HG03066 (cell line): ENCODE results near the gene LRSAM1.
"Not testable (repeated sequence)": the region's sequence is repeated elsewhere in the genome, so short reads cannot be mapped to it uniquely, and the experiment has no call there.

Source experiments
- ATAC-seq: cut with Tn5 transposase; IDR thresholded peaks from one replicate; pipeline ENCODE4 v1.9.1; 2021; ENCODE audit warnings: low read depth; ENCODE audit not compliant: unreplicated experiment

The LRSAM1 gene

DNA sequence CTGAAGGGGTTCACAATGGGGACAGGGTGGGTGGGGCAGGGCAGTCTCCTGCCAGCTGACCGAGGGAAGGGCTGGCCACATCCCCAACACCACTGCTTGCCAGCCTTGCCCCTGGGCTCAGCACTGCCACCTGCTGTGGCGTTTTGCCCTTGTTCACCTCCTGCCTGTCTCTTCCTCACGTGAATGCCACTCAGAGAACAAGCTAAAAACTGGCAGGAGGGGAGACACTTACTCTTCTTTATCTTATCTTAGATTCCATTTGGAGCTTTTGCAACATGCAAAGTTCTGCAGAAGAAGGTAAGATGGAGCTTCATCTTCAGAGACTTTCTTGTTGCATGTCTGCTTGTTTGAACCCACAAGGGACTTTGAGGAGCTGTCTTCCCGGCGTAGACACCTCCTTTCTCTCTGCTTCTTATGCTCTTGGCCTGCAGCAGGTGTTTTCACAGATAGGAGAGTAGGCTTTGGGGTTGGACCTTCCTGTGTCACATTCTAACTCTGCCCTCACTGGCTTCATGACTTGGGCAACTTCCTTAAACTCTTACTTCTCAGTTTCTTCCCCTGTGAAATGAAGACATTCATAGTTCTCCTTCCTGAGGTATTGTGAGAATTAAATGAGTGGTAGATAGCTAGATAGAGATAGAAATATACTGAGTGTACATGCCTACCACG lies 4.1 kb downstream of the LRSAM1 start:
- no peak for ATAC-seq

DNA sequence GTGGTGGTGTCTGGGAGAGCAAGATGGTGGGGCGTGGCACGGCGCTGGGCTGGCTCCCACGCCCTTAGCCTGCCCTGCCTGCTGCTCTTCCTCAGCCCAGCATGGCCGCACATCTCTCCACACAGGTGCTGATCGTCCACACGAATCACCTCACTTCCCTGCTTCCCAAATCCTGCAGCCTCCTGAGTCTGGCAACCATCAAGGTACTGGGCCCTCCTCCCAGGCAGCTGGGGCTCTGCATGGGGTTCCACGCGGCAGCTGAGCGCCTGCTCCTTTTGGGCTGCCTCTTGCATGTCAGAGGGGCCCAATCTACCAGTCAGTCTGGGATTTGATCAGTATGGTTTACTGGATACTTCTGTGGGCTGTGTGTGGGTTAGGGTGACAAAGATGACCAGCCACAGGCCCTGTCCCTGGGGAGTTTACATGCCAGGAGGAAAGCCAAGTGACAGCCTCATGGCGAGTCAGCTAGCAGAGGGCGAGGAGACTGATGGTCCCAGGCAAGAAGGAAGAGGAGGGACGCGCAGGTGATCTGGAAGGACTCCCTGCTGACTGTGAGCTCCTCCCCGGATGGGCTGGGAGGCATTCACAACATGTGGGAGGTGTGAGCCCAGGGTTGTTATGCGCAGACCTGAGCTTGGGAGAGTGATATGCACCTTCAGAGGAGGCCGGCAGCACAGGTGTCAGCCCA lies 6.0 kb downstream of the LRSAM1 start:
- no peak for ATAC-seq

DNA sequence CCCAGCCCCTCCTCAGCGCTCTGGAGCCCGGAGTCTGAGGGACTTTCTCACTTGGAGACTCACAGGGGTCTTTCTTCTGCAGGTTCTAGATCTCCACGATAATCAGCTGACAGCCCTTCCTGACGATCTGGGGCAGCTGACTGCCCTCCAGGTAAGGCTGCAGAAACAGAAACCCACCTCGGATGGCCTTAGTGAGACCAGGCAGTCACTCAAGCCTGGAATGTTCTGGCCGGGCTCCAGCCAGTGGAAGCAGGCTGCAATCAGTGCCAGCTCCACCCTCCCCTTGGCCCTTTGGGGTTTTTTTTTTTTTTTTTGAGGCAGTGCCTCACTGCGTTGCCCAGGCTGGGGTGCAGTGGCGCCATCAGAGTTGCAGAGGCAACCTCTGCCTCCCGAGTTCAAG lies 7.6 kb downstream of the LRSAM1 start:
- no peak for ATAC-seq

DNA sequence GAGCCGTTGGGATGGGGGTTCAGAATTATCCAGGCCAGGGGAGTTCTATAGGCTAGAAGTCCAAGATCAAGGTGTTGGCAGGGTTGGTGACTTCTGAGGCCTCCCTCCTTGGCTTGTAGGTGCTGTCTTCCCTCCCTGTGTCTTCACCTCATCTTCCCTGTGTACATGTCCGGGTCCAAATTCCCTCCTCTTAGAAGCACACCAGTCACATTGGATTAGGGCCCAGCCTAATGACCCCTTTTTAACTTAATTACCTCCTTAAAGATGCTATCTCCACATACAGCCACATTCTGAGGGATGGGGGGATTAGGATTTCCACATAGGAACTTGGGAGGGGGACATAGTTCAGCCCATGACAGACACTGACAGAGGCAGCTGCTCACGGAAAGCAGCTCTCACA lies 12.1 kb downstream of the LRSAM1 start:
- ATAC-seq = no peak

DNA sequence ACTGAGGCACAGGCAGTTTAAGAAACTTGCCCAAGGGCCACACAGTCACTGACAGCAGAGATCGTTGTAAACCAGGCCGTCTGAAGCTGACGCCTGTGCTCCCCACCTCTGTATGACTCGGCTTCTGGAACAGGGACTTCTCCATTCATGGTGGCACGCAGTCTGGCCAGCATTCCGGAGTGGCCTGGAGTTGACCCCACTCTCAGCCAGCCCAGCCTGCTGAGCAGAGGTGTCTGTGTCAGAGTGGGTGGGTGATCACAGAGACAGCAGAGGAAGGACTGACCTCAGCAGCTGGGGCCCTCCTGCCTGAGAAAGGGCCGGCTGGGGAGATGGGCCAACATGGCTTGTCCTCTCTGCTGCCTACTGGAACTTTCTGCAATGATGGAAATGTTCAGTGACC lies 12.6 kb downstream of the LRSAM1 start:
- ATAC-seq = no peak

DNA sequence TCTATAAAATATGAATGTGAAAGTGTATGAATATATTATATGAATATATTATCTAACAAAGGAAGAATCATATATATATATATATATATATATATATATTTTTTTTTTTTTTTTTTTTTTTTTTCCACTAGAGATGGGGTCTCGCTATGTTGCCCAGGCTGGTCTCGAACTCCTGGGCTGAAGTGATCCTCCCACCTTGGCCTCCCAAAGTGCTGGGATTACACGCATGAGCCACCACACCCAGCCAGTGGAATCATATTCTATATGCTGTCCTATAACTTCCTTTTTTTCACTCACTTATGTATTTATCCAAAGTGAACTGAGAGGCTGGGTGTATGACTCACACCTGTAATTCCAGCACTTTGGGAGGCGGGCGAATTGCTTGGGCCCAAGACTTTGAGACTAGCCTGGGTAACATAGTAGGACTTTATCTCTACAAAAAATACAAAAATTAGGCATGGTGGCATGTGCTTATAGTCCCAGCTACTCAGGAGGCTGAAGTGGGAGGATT lies 15.2 kb downstream of the LRSAM1 start:
- not testable (repeated sequence) for ATAC-seq

DNA sequence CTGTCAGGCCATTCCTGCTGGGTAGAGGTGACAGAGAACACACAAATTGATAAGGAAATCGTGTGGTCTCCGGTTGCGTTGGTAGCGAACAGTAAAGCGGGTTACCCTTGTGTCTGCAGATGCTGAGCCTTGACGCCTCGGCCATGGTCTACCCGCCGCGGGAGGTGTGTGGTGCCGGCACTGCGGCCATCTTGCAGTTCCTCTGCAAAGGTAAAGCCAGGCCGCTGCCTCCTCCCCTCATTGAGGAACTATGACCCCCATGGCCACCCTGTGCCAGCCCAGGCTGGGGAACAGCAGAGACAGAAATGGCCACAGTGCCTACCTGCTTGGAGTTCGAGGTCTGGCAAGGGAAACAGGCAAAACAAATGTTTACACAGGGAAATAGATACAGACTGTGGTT lies 16.3 kb downstream of the LRSAM1 start:
- ATAC-seq = no peak

DNA sequence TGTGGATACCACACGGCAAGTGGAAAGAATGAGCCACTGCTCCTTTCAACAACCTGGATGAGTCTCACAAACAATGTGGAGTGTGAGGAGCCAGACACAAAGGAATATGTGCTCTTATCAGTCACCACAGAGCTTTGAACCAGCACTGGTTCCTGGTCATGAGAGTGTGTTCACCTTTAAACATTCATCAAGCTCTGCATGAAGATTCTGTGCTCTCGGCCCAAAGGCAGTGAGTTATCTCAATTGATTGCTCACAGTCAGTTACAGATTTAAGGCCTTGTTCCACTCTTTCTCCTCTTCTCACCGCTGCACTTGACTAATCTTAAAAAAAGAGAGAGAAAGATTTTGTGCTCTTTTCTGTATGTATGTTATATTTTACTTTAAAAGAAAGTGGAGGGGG lies 19.4 kb downstream of the LRSAM1 start:
- ATAC-seq = no peak

DNA sequence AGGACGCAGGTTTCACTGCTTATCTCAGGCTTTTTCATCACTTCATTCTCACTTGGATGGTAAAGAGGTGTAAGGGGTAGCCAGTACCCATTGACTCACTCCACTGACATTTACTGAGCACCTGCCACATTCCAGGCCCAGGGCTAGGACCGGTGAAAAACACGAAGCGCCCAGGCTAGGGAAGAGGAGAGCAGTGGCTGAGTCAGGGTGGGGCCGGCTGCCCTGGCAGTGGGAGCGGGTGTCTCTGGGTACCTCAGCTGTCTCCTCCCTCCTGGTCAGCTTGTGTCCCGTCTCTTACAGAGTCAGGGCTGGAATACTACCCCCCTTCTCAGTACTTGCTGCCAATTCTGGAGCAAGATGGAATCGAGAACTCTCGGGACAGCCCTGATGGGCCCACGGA lies 22.2 kb downstream of the LRSAM1 start:
- ATAC-seq = no peak

DNA sequence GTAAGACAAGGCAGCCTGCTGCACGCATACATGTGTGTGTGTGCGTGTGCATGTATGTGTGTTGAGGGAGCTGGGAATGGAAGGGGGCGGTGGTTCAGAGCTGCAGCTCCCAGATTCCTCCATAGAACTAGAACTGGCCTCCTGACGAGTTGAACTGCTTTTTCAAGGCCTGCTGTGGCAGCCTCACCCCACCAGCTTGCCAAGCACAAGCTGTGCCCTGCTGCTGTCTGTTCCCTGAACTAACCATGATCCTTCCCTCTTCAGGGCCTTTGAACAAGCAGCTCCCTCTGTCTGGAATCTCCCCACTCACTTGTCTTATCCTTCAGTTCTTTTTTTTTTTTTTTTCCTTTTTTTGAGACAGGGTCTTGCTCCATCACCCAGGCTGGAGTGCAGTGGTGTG lies 22.6 kb downstream of the LRSAM1 start:
- no peak for ATAC-seq

DNA sequence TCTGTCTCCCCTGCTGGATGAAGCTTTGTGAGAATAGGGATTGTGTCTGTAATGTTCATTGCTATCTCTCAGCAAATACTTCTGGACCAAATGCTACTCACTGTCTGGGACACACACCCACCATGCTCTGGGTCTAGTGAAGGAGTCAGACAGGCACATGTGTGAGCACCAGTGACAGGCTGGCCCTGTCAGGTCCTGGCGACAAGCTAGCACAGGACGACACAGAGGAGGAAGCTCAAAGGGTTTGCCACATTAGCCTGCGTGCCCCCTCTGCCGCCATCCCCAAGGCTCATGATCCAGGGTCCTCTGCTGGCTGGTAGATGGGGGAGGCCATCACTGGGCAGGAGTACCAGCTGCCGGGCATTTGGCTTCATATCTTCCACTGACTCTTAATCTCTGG lies 23.3 kb downstream of the LRSAM1 start:
- ATAC-seq = no peak

DNA sequence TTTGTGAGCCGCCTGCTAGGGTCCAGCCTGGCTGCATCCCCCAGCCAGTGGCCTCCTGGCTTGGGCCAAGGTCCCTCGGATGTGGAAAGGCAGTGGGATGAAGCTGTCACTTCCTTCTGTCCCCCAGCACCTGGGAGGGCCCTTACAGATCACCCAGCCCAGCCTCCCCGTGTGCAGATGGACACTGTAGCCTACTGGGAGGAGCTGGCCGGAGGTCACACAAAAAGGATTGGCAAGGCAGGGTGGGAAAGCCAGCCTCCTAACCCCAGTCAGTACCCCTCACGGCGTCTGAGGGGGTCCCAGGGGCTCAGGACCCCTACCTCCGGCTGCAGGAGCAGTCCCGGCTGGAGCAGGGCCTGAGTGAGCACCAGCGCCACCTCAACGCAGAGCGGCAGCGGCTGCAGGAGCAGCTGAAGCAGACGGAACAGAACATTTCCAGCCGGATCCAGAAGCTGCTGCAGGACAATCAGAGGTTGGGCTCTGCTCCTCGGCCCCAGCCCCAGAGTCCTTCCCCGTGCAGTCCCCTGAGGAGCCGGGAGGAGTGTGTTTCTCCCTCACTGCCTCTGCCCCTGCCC lies 28.3 kb downstream of the LRSAM1 start:
- ATAC-seq = no peak

DNA sequence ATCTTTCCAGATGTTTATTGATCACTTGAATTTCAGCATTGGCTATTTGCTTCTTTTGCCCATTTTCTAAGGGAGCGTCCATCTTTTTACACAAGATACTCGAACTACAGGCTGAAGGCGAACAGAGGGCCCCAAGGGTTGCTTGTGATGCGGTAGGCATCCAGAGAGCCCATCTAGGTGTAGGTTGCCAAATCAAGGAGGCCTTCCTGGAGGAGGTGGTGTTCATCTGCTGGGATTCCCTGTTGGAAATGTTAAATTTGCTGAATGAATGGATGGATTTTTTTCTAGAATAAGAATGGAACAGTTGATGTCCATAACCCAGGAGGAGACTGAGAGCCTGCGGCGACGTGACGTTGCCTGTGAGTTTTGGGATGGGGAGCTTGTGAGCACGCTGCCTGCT lies 31.4 kb downstream of the LRSAM1 start:
- ATAC-seq = no peak

DNA sequence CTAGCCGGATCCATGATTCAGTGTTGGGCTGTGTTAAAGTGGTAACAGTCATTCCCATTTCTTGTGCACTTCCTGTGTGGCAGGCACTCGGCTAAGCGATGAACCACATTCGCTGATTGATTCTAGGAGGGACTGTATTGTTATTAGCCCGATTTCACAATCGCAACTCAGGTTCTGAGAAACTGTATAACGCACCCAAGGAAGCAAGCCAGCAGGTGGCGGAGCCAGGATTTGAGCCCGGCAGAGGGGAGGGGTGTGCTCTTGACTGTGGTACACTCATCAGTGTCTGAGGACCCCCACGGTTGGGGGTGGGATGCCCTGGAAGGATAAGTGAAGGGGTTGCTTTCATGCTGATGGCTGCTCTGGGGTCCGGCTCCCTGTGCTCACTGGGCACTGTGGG lies 34.7 kb downstream of the LRSAM1 start:
- ATAC-seq = no peak

DNA sequence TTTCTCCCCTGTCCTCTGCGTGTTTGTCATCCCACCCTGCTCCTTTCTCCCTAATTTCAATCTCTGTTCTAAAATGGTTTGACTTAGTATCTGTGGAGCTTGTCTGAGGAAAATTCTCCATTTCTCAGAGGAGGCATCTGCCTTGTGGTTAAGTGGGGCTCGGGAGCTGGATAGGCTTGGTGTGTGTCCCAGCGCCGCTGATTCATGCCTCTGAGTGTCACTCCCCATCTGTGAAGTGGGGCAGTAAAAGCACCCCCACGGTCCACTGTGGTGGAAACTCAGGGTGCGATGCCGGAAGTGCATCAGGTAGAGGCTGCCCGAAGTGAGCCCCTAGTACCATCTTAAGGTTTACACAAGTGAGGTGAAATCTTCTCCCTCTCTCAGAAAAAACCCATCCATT lies 37.6 kb downstream of the LRSAM1 start:
- no peak for ATAC-seq

DNA sequence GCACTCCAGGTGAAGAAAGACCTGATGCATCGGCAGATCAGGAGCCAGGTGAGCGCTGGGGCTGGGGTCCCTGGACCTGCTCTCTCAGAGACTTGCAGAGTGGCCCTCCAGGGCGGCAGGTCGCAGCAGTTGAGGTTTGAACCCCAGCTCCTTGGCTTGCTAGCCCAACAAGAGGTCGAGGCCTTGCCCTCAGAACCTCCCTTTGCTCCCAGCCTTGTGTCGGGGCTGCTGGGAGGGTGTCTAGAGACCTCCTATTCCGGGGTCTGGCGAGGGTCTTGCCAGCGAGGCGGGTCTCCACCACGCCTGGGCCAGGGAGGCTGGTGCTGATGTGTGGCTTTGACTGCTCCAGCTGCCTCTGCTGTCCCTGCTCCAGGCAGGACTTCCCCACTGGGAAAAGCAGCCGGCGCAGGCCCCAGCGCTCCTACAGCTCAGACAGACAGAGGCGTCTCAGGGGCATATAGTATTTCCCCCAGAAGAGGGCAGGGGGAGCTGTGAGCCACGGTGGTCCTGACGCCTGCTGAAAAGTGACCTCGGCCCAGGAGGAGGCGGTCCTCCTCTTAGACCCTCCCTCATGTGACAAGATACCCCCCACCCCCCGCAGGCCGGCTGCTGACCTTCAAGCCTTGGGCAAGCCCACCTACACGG lies 38.3 kb downstream of the LRSAM1 start:
- ATAC-seq = no peak

DNA sequence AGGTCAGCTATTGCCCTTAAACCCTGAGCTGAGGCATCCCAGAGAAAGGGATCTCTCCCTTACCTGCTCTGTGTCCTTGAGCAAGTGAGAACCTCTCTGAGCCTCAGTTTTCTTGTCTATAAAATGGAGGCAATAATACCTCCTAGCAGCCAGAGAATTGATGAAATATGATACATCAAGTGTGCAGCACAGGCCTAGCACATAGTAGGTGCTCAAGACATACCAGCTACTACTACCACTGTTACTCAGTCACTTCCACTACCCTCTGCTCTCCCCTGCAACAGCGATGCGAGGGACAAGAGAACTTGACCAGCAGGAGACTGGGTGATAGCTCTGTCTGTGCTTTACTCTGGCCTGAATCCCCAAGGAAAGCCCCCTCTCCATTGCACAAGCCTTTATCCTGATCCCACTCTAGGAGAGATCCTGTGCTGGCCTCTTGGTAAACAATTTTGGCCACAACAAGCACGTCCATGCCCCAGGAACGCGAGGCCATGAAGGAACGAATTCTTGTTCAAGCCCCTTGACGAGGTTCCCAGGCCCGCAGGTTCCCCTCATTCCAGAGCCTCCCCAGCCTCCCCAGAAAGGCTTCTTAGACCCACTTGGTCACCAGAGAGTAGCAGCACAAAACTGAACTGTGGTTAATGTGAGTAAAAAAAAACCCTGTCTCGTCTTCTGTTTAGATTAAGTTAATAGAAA lies 39.4 kb downstream of the LRSAM1 start:
- ATAC-seq = no peak

DNA sequence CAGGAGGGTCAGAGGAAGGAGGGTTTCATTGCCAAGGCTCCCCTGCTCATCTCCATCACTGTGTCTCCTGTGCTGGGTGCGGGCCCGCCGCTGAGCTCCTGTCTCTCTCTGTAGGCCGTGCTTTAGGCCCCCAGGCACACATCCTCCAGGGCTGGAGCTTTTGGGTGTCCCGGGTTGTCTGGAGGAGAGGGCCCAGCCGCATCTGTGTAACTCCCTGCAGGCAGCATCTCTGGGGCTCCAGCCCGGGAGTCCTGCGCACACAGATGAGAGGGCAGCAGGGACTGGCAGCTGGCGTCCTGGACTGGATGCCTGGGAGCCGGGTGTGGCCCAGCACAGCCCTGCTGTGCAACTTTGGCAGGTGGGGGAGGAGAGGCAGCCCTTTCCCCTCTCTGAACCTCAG lies 40.2 kb downstream of the LRSAM1 start:
- ATAC-seq = no peak

DNA sequence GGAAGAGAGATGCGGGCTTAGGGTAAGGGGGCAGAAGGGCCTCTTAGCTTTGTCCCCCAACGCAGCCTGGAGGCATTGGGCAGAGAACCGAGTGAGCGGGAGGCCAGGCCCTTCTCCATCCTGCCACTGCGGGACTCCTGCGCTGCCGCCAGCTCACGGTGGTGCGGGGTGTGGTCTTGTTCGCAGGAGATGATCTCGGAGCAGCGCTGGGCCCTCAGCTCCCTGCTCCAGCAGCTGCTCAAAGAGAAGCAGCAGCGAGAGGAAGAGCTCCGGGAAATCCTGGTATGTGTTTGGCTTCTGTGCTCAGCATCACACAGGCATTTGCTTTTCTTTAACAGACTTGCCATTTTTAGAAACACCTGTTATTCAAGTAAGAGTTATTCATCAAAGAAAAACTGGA lies 41.3 kb downstream of the LRSAM1 start:
- ATAC-seq = no peak

DNA sequence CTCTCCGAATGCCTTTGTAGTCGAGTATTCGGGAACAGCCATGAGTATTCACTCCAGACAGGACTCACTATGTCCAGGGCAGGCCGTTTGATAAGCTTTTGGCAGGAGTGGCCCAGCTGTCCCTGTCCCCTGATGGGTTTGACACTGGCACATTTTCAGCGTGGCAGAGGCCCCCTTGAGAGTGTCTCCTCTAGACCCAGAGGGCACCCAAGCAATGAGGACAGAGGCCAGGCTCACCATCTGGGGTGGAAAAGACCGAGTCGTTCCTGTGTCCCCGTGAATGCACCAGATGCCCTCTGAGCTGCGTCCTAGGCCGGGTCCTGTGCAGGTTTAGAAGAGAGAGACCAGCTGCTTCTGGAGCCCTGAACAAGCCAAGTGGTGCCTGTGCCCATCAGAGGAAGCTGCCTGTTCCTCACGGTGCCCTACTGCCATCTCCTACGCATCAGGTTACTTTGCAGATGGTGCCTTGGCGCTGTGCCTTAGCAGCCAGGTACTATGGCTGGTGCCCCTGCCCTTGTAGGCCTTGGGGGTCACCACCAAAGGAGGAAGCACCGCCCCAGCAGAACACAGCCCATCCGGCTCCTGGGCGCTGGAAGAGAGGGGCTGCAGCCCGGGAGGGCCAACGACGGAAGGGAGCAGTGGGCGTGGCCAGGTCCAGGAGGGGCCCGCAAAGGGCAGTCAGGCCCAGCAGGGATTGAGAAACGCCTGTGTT lies 42.4 kb downstream of the LRSAM1 start:
- no peak for ATAC-seq
